OCI-LY7 (cell line): ENCODE results near the gene IL6.

ENCODE experiments used
- CTCF ChIP-seq: fragments of 200-600 bp; sonication (generic); conservative IDR thresholded peaks from 2 replicates; pipeline ENCODE4 v1.5.1; 2014; ENCODE audit warnings: mild to moderate bottlenecking, antibody characterized with exemption, low read length, moderate library complexity, mixed read lengths
- EZH2phosphoT487 ChIP-seq: fragments of 200-600 bp; sonication (generic); IDR thresholded peaks from 2 replicates; pipeline ENCODE4 v1.6.1; 2018; ENCODE audit warnings: low read depth, borderline replicate concordance, mild to moderate bottlenecking, mixed run types, antibody characterized with exemption, low read length, moderate library complexity, mixed read lengths

- no peak for TF ChIP-seq CTCF
- no peak for TF ChIP-seq EZH2phosphoT487
These were observed 3.2 kb downstream of the IL6 start for GRCh38 chr7:22730066-22730710.
